GM18505 (cell line): Measurements from ENCODE around the gene CREBL2.

Experiments used
- ATAC-seq: cut with Tn5 transposase; IDR thresholded peaks from one replicate; pipeline ENCODE4 v1.9.1; 2021; ENCODE audit not compliant: unreplicated experiment
- POLR2A ChIP-seq: IDR thresholded peaks from 4 replicates; pipeline ENCODE4 v1.6.1; 2011; ENCODE audit warnings: borderline replicate concordance; ENCODE audit not compliant: insufficient read depth, insufficient read length; ENCODE audit errors: extremely low read depth

CREBL2 gene

DNA sequence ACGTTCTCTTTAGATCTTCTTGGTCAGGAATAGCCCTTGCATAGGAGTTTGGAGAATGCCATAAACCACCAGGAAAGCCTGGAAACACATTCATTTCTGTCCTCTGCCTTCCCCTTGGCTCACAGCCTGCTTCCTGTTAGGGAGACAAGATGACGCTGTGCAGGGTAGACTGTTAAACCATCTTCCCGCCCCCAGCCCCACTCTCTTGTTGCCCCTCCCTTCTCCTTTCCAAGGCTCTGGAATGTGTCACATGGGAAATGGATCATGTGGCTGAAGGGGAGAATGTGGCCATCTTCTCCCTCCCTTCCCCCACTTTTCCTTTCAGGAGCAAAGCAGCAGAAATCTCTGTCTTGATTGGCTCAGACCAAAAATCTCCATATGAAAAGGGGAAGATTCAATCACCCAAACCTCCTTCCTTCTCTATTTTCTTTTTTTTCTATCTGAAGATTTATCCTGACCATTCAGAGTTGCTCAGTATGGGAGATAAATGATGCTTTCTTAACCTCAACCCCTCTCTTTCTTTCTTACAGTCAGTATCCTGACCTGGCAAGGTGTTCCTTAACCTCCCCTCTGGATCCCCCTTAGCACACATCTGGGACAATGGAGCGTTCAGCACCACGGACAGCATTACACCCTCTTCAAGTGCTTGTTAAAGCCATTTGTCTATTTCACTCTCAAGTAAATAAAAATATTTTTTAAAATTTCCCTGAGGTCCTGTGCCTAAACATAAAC, 72.9 kb downstream of the CREBL2 start:
- no peak for TF ChIP-seq POLR2A
- no peak for ATAC-seq

GRCh38 chr12:12685305-12685704, 73.6 kb downstream of the CREBL2 start:
- no peak for TF ChIP-seq POLR2A
- no peak for ATAC-seq

DNA sequence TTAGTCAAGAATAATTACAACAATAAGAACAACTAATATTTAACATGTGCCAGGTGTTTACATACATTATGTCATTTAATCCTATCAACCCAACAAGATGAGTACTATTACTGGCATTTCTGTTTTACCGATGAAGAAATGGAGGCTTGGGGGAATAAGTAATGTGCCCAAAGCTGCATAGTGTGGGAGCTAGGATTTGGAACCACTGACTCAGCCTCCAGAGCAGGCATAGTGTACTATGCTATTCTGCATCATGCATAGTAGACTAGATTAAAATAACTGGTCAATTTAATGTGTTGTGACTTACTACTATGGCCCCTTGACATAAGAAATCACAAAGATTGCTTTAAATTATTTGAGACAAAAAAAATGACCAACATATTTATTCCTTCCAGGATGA, 74.8 kb downstream of the CREBL2 start:
- no peak for TF ChIP-seq POLR2A
- ATAC-seq, result no peak

- TF ChIP-seq POLR2A, result no peak
- ATAC-seq, result no peak
Observed at GRCh38 chr12:12686925-12687324, 75.2 kb downstream of the CREBL2 start.

DNA sequence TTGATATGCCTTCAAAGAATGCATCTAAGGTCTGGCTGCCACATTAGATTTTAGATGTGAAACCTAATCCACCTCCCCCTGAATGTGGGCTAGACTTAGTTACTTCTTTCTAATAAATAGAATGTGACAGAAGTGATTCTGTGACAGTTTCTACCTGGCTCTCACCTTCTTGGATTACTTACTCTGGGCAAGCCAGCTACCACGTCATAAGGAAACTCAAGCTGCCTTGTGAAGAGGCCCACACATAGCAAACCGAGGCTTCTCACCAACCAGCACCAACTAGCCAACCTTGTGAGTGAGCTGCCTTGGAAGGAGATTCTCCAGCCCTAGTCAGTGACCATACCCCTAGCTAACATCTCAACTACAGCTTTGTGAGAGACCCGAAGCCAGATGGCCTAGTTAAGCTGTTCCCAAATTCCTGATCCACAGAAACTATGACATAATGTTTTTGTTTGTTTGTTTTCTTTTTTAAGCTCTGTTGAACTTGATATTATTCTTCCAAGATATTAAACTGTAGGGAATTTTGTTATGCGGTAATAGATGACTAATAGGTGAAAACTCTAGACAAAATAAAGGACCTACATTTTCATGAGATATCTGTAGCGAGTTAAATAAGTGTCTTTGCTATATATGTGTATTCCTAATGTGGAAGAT, 78.1 kb downstream of the CREBL2 start:
- no peak for TF ChIP-seq POLR2A
- ATAC-seq, result no peak

DNA sequence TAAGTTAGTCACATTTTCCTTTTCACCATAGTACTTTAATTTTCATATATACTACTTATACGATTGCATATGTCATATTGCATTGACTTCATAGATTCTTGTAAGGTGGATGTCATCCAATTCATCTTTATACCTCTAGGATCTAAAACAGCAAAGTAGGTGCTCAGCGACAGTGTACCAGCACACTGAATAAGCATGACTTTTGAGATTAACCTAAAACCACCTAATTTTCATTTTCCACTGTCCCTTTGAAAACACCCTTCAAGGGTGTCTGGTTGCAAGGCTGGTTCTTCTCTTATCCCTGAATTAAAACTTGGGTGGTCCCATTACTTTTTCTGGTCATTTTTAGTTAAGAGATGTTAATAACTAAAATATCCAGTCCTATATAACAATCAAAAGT, 79.9 kb downstream of the CREBL2 start:
- no peak for ATAC-seq
- no peak for TF ChIP-seq POLR2A

GRCh38 chr12:12693111-12693671, 81.5 kb downstream of the CREBL2 start:
- no peak for ATAC-seq
- TF ChIP-seq POLR2A, result no peak
